ENCODE results near the gene UCHL3.

The UCHL3 gene

GRCh38 chr13:75555836-75556235 lies 6.2 kb downstream of the UCHL3 start:
- peaks cover 61% of the 10 kb centered on the region for H3K79me2 ChIP-seq (ENCODE audit: insufficient read depth, low read length)
- no peaks in the 10 kb centered on the region for H3F3A ChIP-seq (ENCODE audit: low read depth)
- peak overlapping the region; percentile 15 for H3K4me3 ChIP-seq (ENCODE audit: low read length, poor library complexity, severe bottlenecking)
- H4K20me1 ChIP-seq (ENCODE audit: insufficient read depth, low read length, poor library complexity, severe bottlenecking): peaks cover 37% of the 10 kb centered on the region
- no peaks in the 10 kb centered on the region for H3K9me3 ChIP-seq (ENCODE audit: insufficient read depth, low read depth, low read length)
- H3K9me2 ChIP-seq (replicated peaks; ENCODE audit: low read depth, low read length): no peaks in the 10 kb centered on the region
- H3K27me3 ChIP-seq (ENCODE audit: insufficient read depth, low read length, poor library complexity, severe bottlenecking): no peaks in the 10 kb centered on the region
- H2AFZ ChIP-seq (ENCODE audit: low read length): no peak overlapping the region
- peaks cover 4% of the 10 kb centered on the region; the same call in 1 of the 2 replicates for H3K36me3 ChIP-seq (ENCODE audit: insufficient read depth, low read length)
- TF ChIP-seq EZH2phosphoT487 (IDR thresholded peaks at IDR 0.05; ENCODE audit: borderline replicate concordance) (no peak), CTCF (conservative IDR thresholded peaks at IDR 0.05; ENCODE audit: low read length) (no peak)
- peaks cover 68% of the 10 kb centered on the region for H3K4me1 ChIP-seq (ENCODE audit: insufficient read depth, low read length, poor library complexity, severe bottlenecking)
- peak overlapping the region; percentile 20 for H3K4me2 ChIP-seq (ENCODE audit: low read depth, low read length, poor library complexity, severe bottlenecking)
- no peak overlapping the region for H3K9ac ChIP-seq (ENCODE audit: low read depth, low read length, poor library complexity, severe bottlenecking)

GRCh38 chr13:75556961-75557360 lies 7.4 kb downstream of the UCHL3 start:
- TF ChIP-seq EZH2phosphoT487 (IDR thresholded peaks at IDR 0.05; ENCODE audit: borderline replicate concordance) (no peak), CTCF (conservative IDR thresholded peaks at IDR 0.05; ENCODE audit: low read length) (no peak)
- peaks cover 57% of the 10 kb centered on the region for H3K4me1 ChIP-seq (ENCODE audit: insufficient read depth, low read length, poor library complexity, severe bottlenecking)

GRCh38 chr13:75558145-75558840 lies 8.7 kb downstream of the UCHL3 start:
- peak overlapping the region; percentile 1 for H3K4me3 ChIP-seq (ENCODE audit: low read length, poor library complexity, severe bottlenecking)
- peaks cover 13% of the 10 kb centered on the region; the same call in 1 of the 2 replicates for H3K36me3 ChIP-seq (ENCODE audit: insufficient read depth, low read length)
- H3K9ac ChIP-seq (ENCODE audit: low read depth, low read length, poor library complexity, severe bottlenecking): no peak overlapping the region
- no peaks in the 10 kb centered on the region for H3K27me3 ChIP-seq (ENCODE audit: insufficient read depth, low read length, poor library complexity, severe bottlenecking)
- peaks cover 40% of the 10 kb centered on the region for H3K79me2 ChIP-seq (ENCODE audit: insufficient read depth, low read length)
- peaks cover 45% of the 10 kb centered on the region for H3K4me1 ChIP-seq (ENCODE audit: insufficient read depth, low read length, poor library complexity, severe bottlenecking)
- TF ChIP-seq EZH2phosphoT487 (IDR thresholded peaks at IDR 0.05; ENCODE audit: borderline replicate concordance): no peak
- TF ChIP-seq CTCF (conservative IDR thresholded peaks at IDR 0.05; ENCODE audit: low read length): no peak
- H3F3A ChIP-seq (ENCODE audit: low read depth): no peaks in the 10 kb centered on the region
- peaks cover 14% of the 10 kb centered on the region for H4K20me1 ChIP-seq (ENCODE audit: insufficient read depth, low read length, poor library complexity, severe bottlenecking)
- no peak overlapping the region for H2AFZ ChIP-seq (ENCODE audit: low read length)
- H3K9me2 ChIP-seq (replicated peaks; ENCODE audit: low read depth, low read length): no peaks in the 10 kb centered on the region
- H3K4me2 ChIP-seq (ENCODE audit: low read depth, low read length, poor library complexity, severe bottlenecking): peak overlapping the region; percentile 57
- no peaks in the 10 kb centered on the region for H3K9me3 ChIP-seq (ENCODE audit: insufficient read depth, low read depth, low read length)

More at GRCh38 chr13:75556961-75557360, 7.4 kb downstream of the UCHL3 start:
- H4K20me1 ChIP-seq (ENCODE audit: insufficient read depth, low read length, poor library complexity, severe bottlenecking): peaks cover 26% of the 10 kb centered on the region
- no peak overlapping the region for H3K9ac ChIP-seq (ENCODE audit: low read depth, low read length, poor library complexity, severe bottlenecking)
- no peaks in the 10 kb centered on the region for H3K9me2 ChIP-seq (replicated peaks; ENCODE audit: low read depth, low read length)
- no peaks in the 10 kb centered on the region for H3K9me3 ChIP-seq (ENCODE audit: insufficient read depth, low read depth, low read length)
- peaks cover 49% of the 10 kb centered on the region for H3K79me2 ChIP-seq (ENCODE audit: insufficient read depth, low read length)
- peak overlapping the region; percentile 3 for H3K4me3 ChIP-seq (ENCODE audit: low read length, poor library complexity, severe bottlenecking)
- no peaks in the 10 kb centered on the region for H3F3A ChIP-seq (ENCODE audit: low read depth)
- peaks cover 9% of the 10 kb centered on the region; the same call in 1 of the 2 replicates for H3K36me3 ChIP-seq (ENCODE audit: insufficient read depth, low read length)
- H3K4me2 ChIP-seq (ENCODE audit: low read depth, low read length, poor library complexity, severe bottlenecking): no peak overlapping the region
- H2AFZ ChIP-seq (ENCODE audit: low read length): no peak overlapping the region
- no peaks in the 10 kb centered on the region for H3K27me3 ChIP-seq (ENCODE audit: insufficient read depth, low read length, poor library complexity, severe bottlenecking)

Measured in Loucy (cell line).